Measurements from ENCODE around the gene KCTD6.

KCTD6 gene

GRCh38 chr3:58488967-58489366 is 2.9 kb upstream of the KCTD6 start:
- Histone ChIP-seq H3K27ac (ENCODE audit: poor library complexity, severe bottlenecking) (no peak overlapping the region), H3K4me3 (ENCODE audit: severe bottlenecking) (no peak overlapping the region)
- no peak for ATAC-seq (ENCODE audit: low read depth)

GRCh38 chr3:58490860-58491501 is 915 bp upstream of the KCTD6 start:
- TF ChIP-seq CTCF (IDR thresholded peaks at IDR 0.05; ENCODE audit: poor library complexity, severe bottlenecking): no peak
- Histone ChIP-seq H3K4me1 (ENCODE audit: insufficient read depth, poor library complexity, severe bottlenecking) (peaks cover 19% of the 10 kb centered on the region), H3K36me3 (ENCODE audit: low read depth) (no peaks in the 10 kb centered on the region), H3K27ac (ENCODE audit: poor library complexity, severe bottlenecking) (no peak overlapping the region), H3K27me3 (ENCODE audit: insufficient read depth, poor library complexity, severe bottlenecking) (no peaks in the 10 kb centered on the region), H3K4me3 (ENCODE audit: severe bottlenecking) (no peak overlapping the region), H3K9me3 (ENCODE audit: severe bottlenecking) (no peaks in the 10 kb centered on the region)
- no peak for ATAC-seq (ENCODE audit: low read depth)
- no peak for DNase-seq (ENCODE audit: low spot score)

More at GRCh38 chr3:58488967-58489366, 2.9 kb upstream of the KCTD6 start:
- Histone ChIP-seq H3K27me3 (ENCODE audit: insufficient read depth, poor library complexity, severe bottlenecking) (no peaks in the 10 kb centered on the region), H3K4me1 (ENCODE audit: insufficient read depth, poor library complexity, severe bottlenecking) (peaks cover 14% of the 10 kb centered on the region), H3K9me3 (ENCODE audit: severe bottlenecking) (no peaks in the 10 kb centered on the region), H3K36me3 (ENCODE audit: low read depth) (no peaks in the 10 kb centered on the region)
- no peak for TF ChIP-seq CTCF (IDR thresholded peaks at IDR 0.05; ENCODE audit: poor library complexity, severe bottlenecking)
- no peak for DNase-seq (ENCODE audit: low spot score)

GRCh38 chr3:58492494-58492905 is 604 bp downstream of the KCTD6 start:
- ATAC-seq (ENCODE audit: low read depth) (no peak), DNase-seq (ENCODE audit: low spot score) (no peak)
- peaks cover 14% of the 10 kb centered on the region for H3K4me1 ChIP-seq (ENCODE audit: insufficient read depth, poor library complexity, severe bottlenecking)
- TF ChIP-seq CTCF (IDR thresholded peaks at IDR 0.05; ENCODE audit: poor library complexity, severe bottlenecking): no peak
- no peaks in the 10 kb centered on the region for H3K9me3 ChIP-seq (ENCODE audit: severe bottlenecking)
- peak overlapping the region; percentile 81 for H3K4me3 ChIP-seq (ENCODE audit: severe bottlenecking)
- H3K27me3 ChIP-seq (ENCODE audit: insufficient read depth, poor library complexity, severe bottlenecking): no peaks in the 10 kb centered on the region
- H3K36me3 ChIP-seq (ENCODE audit: low read depth): no peaks in the 10 kb centered on the region
- H3K27ac ChIP-seq (ENCODE audit: poor library complexity, severe bottlenecking): peak overlapping the region; percentile 47

- no peak for TF ChIP-seq CTCF (IDR thresholded peaks at IDR 0.05; ENCODE audit: poor library complexity, severe bottlenecking)
- no peaks in the 10 kb centered on the region for H3K36me3 ChIP-seq (ENCODE audit: low read depth)
- H3K4me3 ChIP-seq (ENCODE audit: severe bottlenecking): no peak overlapping the region
- peaks cover 14% of the 10 kb centered on the region for H3K4me1 ChIP-seq (ENCODE audit: insufficient read depth, poor library complexity, severe bottlenecking)
- H3K27me3 ChIP-seq (ENCODE audit: insufficient read depth, poor library complexity, severe bottlenecking): no peaks in the 10 kb centered on the region
- no peaks in the 10 kb centered on the region for H3K9me3 ChIP-seq (ENCODE audit: severe bottlenecking)
- ATAC-seq (ENCODE audit: low read depth) (no peak), DNase-seq (ENCODE audit: low spot score) (no peak)
- H3K27ac ChIP-seq (ENCODE audit: poor library complexity, severe bottlenecking): no peak overlapping the region
Measured at GRCh38 chr3:58494107-58494506, 2.2 kb downstream of the KCTD6 start.

GRCh38 chr3:58495101-58495500 is 3.2 kb downstream of the KCTD6 start:
- ATAC-seq (ENCODE audit: low read depth) (no peak), DNase-seq (ENCODE audit: low spot score) (no peak)
- TF ChIP-seq CTCF (IDR thresholded peaks at IDR 0.05; ENCODE audit: poor library complexity, severe bottlenecking): no peak
- H3K9me3 ChIP-seq (ENCODE audit: severe bottlenecking): no peaks in the 10 kb centered on the region
- no peaks in the 10 kb centered on the region for H3K27me3 ChIP-seq (ENCODE audit: insufficient read depth, poor library complexity, severe bottlenecking)
- H3K4me1 ChIP-seq (ENCODE audit: insufficient read depth, poor library complexity, severe bottlenecking): peaks cover 14% of the 10 kb centered on the region
- H3K4me3 ChIP-seq (ENCODE audit: severe bottlenecking): no peak overlapping the region
- no peak overlapping the region for H3K27ac ChIP-seq (ENCODE audit: poor library complexity, severe bottlenecking)
- H3K36me3 ChIP-seq (ENCODE audit: low read depth): no peaks in the 10 kb centered on the region

All from RWPE2 (cell line).